Measurements from ENCODE around the gene PRF1.

DNA sequence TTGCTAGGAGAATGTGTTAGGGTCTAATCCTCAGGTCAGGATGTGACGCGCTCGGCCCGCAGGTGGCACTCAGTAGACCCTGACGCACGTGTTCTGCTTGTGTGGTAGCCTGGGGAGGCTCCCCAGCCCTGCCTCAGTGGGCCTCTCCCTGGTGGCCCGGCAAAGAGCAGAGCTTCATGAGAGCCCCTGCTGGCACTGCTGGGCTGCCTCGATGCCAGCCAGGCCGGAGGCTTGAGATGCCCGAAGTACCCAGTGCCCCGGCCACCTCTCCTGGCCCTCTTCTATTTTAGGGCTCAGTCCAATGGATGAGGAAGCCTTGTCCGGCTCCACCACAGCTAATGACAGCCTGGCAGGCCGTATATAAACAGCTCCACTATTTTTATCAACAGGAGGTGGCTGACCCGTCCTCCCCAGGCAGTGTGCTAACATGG is 42.0 kb downstream of the PRF1 start:
- TF ChIP-seq, protein P1, sequence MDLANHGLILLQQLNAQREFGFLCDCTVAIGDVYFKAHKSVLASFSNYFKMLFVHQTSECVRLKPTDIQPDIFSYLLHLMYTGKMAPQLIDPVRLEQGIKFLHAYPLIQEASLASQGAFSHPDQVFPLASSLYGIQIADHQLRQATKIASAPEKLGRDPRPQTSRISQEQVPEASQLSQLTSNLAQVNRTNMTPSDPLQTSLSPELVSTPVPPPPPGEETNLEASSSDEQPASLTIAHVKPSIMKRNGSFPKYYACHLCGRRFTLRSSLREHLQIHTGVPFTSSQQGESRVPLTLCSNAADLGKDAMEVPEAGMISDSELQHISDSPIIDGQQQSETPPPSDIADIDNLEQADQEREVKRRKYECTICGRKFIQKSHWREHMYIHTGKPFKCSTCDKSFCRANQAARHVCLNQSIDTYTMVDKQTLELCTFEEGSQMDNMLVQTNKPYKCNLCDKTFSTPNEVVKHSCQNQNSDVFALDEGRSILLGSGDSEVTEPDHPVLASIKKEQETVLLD (CRISPR knock-in tag; IDR thresholded peaks at IDR 0.05; ENCODE audit: low read depth) = no peak
- TF ChIP-seq, protein P2, sequence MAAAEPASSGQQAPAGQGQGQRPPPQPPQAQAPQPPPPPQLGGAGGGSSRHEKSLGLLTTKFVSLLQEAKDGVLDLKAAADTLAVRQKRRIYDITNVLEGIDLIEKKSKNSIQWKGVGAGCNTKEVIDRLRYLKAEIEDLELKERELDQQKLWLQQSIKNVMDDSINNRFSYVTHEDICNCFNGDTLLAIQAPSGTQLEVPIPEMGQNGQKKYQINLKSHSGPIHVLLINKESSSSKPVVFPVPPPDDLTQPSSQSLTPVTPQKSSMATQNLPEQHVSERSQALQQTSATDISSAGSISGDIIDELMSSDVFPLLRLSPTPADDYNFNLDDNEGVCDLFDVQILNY (CRISPR knock-in tag; conservative IDR thresholded peaks at IDR 0.05) = no peak
- TF ChIP-seq DMAP1 (CRISPR knock-in tag; IDR thresholded peaks at IDR 0.05) (no peak), ZNF550 (CRISPR knock-in tag; IDR thresholded peaks at IDR 0.05; ENCODE audit: borderline replicate concordance) (no peak), IKZF1 (IDR thresholded peaks at IDR 0.05) (no peak), GABPA (IDR thresholded peaks at IDR 0.05; ENCODE audit: low read depth, low read length) (no peak), GABPA (CRISPR knock-in tag; IDR thresholded peaks at IDR 0.05; ENCODE audit: low read depth) (no peak), YY1 (IDR thresholded peaks at IDR 0.05; ENCODE audit: insufficient read depth, insufficient replicate concordance, low read depth, low read length) (no peak), ELF3 (CRISPR knock-in tag; IDR thresholded peaks at IDR 0.05) (no peak), NFIC (IDR thresholded peaks at IDR 0.05; ENCODE audit: low read length) (no peak), ZNF17 (CRISPR knock-in tag; IDR thresholded peaks at IDR 0.05) (no peak)
- TF ChIP-seq, protein P3, sequence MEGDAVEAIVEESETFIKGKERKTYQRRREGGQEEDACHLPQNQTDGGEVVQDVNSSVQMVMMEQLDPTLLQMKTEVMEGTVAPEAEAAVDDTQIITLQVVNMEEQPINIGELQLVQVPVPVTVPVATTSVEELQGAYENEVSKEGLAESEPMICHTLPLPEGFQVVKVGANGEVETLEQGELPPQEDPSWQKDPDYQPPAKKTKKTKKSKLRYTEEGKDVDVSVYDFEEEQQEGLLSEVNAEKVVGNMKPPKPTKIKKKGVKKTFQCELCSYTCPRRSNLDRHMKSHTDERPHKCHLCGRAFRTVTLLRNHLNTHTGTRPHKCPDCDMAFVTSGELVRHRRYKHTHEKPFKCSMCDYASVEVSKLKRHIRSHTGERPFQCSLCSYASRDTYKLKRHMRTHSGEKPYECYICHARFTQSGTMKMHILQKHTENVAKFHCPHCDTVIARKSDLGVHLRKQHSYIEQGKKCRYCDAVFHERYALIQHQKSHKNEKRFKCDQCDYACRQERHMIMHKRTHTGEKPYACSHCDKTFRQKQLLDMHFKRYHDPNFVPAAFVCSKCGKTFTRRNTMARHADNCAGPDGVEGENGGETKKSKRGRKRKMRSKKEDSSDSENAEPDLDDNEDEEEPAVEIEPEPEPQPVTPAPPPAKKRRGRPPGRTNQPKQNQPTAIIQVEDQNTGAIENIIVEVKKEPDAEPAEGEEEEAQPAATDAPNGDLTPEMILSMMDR (CRISPR knock-in tag; IDR thresholded peaks at IDR 0.05) = no peak
